H1 (cell line): ENCODE data around the gene PHGDH. TPM values are rescaled to one million over a fixed set of nuclear protein-coding genes. Genes with fewer than 3 reads are reported as not detected.
A peak's percentile ranks its signal among the peaks of the same experiment; 100 is the strongest.

Experiments
- CTCF ChIA-PET: fragments of 300-600 bp; sonication (Branson Sonifier 250); formaldehyde crosslinking; loops from one replicate; lab custom pipeline; 2021; ENCODE audit not compliant: partially characterized antibody; lab: Charles Lee
- POLR2A ChIA-PET: fragments of 300-600 bp; sonication (Branson Sonifier 250); formaldehyde crosslinking; loops from one replicate; lab custom pipeline; 2021; ENCODE audit warnings: inconsistent platforms; ENCODE audit not compliant: partially characterized antibody; lab: Charles Lee
- DNase-seq, 2 experiments: peaks; one replicate each; pipeline versions ENCODE4 v3.0.0 to v3.0.0-alpha.2; 2010 to 2022; ENCODE audit warnings: low spot score in 2 of 2, low read depth in 1 of 2, mixed read lengths in 1 of 2
- FAIRE-seq: peaks from 2 replicates; lab custom pipeline; 2011; peaks lifted over from hg19 to GRCh38; lab: Jason Lieb, UNC
- H2AFZ ChIP-seq: 2 replicates; pipeline ENCODE4 v1.8.1; 2012; ENCODE audit warnings: low read length, inconsistent platforms
- H2AK5ac ChIP-seq: 2 replicates; pipeline ENCODE4 v1.6.1; 2013; ENCODE audit warnings: low read depth, low read length
- H2BK120ac ChIP-seq: replicated peaks from 2 replicates; pipeline ENCODE3; 2013; ENCODE audit warnings: low read depth, low read length, inconsistent platforms
- H2BK12ac ChIP-seq: 2 replicates; pipeline ENCODE4 v1.6.1; 2013; ENCODE audit warnings: low read depth, low read length
- H2BK15ac ChIP-seq: 2 replicates; pipeline ENCODE4 v1.6.1; 2013; ENCODE audit warnings: low read length
- H2BK20ac ChIP-seq: 2 replicates; pipeline ENCODE4 v1.6.1; 2013; ENCODE audit warnings: low read length
- H2BK5ac ChIP-seq: 2 replicates; pipeline ENCODE4 v1.6.1; 2013; ENCODE audit warnings: low read depth, low read length
- H3K14ac ChIP-seq: 2 replicates; pipeline ENCODE4 v1.6.1; 2013; ENCODE audit warnings: inconsistent platforms; ENCODE audit not compliant: insufficient read length
- H3K18ac ChIP-seq: 2 replicates; pipeline ENCODE4 v1.6.1; 2013; ENCODE audit warnings: low read length; ENCODE audit errors: extremely low read depth
- H3K23ac ChIP-seq: 2 replicates; pipeline ENCODE4 v1.6.1; 2013; ENCODE audit warnings: inconsistent platforms; ENCODE audit not compliant: insufficient read length
- H3K23me2 ChIP-seq: 2 replicates; pipeline ENCODE4 v1.6.1; 2013; ENCODE audit warnings: low read depth, low read length
- H3K27ac ChIP-seq: 2 replicates; pipeline ENCODE4 v1.6.1; 2011; ENCODE audit warnings: low read depth, low read length, inconsistent platforms
- H3K27me3 ChIP-seq, 4 experiments: replicated peaks in 1 of 4; 1 replicate in 1 of 4; 2 replicates in 3 of 4; pipeline versions ENCODE4 v1.6.1 to v1.8.1; 2011 to 2013; ENCODE audit warnings: low read length in 3 of 4, mild to moderate bottlenecking in 3 of 4, inconsistent platforms in 2 of 4, mixed read lengths in 2 of 4, moderate library complexity in 1 of 4; ENCODE audit not compliant: control insufficient read depth in 3 of 4, insufficient read depth in 3 of 4; ENCODE audit errors: extremely low read depth in 1 of 4
- H3K36me3 ChIP-seq, 4 experiments: 2 replicates each; pipeline versions ENCODE4 v1.6.1 to v1.8.1; 2011 to 2013; ENCODE audit warnings: mild to moderate bottlenecking in 4 of 4, low read length in 3 of 4, moderate library complexity in 2 of 4, control low read depth in 1 of 4, inconsistent platforms in 1 of 4; ENCODE audit not compliant: insufficient read depth in 4 of 4, control insufficient read depth in 2 of 4
- H3K4ac ChIP-seq: replicated peaks from 2 replicates; pipeline ENCODE3; 2013; ENCODE audit warnings: low read length, low read depth, mixed read lengths, inconsistent platforms; ENCODE audit not compliant: insufficient read length
- H3K4me1 ChIP-seq, 4 experiments: replicated peaks in 1 of 4; 1 replicate in 1 of 4; 2 replicates in 3 of 4; pipeline versions ENCODE4 v1.6.1 to v1.8.1; 2011 to 2013; ENCODE audit warnings: low read length in 3 of 4, inconsistent platforms in 2 of 4, mixed read lengths in 1 of 4; ENCODE audit not compliant: insufficient read depth in 4 of 4, control insufficient read depth in 3 of 4
- H3K4me2 ChIP-seq, 2 experiments: 2 replicates each; pipeline versions ENCODE4 v1.6.1 to v1.8.1; 2011 to 2013; ENCODE audit warnings: low read depth in 2 of 2, low read length in 2 of 2, control low read depth in 1 of 2, inconsistent platforms in 1 of 2, mild to moderate bottlenecking in 1 of 2; ENCODE audit not compliant: insufficient read depth in 1 of 2
- H3K4me3 ChIP-seq, 4 experiments: fragments of 200-600, 300-600 bp in 1 of 4; sonication (generic), shearing (Covaris generic), sonication (Bioruptor Twin) in 1 of 4; 2 replicates each; pipeline versions ENCODE4 v1.5.1 to v1.8.1; 2011 to 2016; ENCODE audit warnings: low read length in 4 of 4, low read depth in 3 of 4, control low read depth in 2 of 4, inconsistent platforms in 2 of 4, mild to moderate bottlenecking in 2 of 4, mixed read lengths in 1 of 4, moderate library complexity in 1 of 4; ENCODE audit not compliant: insufficient read depth in 2 of 4; ENCODE audit errors: extremely low read depth in 1 of 4
- H3K56ac ChIP-seq: replicated peaks from 2 replicates; pipeline ENCODE3; 2013; ENCODE audit warnings: low read depth, mild to moderate bottlenecking, mixed read lengths, low read length, inconsistent platforms; ENCODE audit not compliant: insufficient read length
- H3K79me1 ChIP-seq: 2 replicates; pipeline ENCODE4 v1.6.1; 2013; ENCODE audit warnings: low read depth, low read length, control low read depth
- H3K79me2 ChIP-seq, 2 experiments: 2 replicates each; pipeline versions ENCODE4 v1.6.1 to v1.8.1; 2012 to 2013; ENCODE audit warnings: low read length in 2 of 2, mild to moderate bottlenecking in 2 of 2, inconsistent platforms in 1 of 2; ENCODE audit not compliant: insufficient read depth in 2 of 2, control insufficient read depth in 1 of 2
- H3K9ac ChIP-seq, 4 experiments: replicated peaks in 1 of 4; 1 replicate in 1 of 4; 2 replicates in 3 of 4; pipeline versions ENCODE4 v1.6.1 to v1.8.1; 2011 to 2013; ENCODE audit warnings: low read depth in 3 of 4, low read length in 3 of 4, control low read depth in 2 of 4, mild to moderate bottlenecking in 2 of 4, moderate library complexity in 2 of 4, inconsistent platforms in 1 of 4; ENCODE audit errors: extremely low read depth in 1 of 4
- H3K9me3 ChIP-seq, 2 experiments: 2 replicates each; pipeline versions ENCODE4 v1.6.1 to v1.8.1; 2012 to 2013; ENCODE audit warnings: mild to moderate bottlenecking in 2 of 2, moderate library complexity in 2 of 2, control low read depth in 1 of 2, inconsistent platforms in 1 of 2, low read depth in 1 of 2, low read length in 1 of 2, mixed read lengths in 1 of 2; ENCODE audit not compliant: insufficient read depth in 2 of 2
- H4K20me1 ChIP-seq, 2 experiments: replicated peaks in 1 of 2; 2 replicates each; pipeline versions ENCODE3 to v1.8.1; 2011 to 2013; ENCODE audit warnings: inconsistent platforms in 2 of 2, low read length in 2 of 2, mild to moderate bottlenecking in 1 of 2; ENCODE audit not compliant: insufficient read depth in 2 of 2, control insufficient read depth in 1 of 2
- H4K5ac ChIP-seq: 2 replicates; pipeline ENCODE4 v1.6.1; 2013; ENCODE audit warnings: low read length, low read depth, mixed read lengths, inconsistent platforms; ENCODE audit not compliant: insufficient read length
- H4K8ac ChIP-seq: 2 replicates; pipeline ENCODE4 v1.8.0; 2013; ENCODE audit warnings: mild to moderate bottlenecking, moderate library complexity, low read length, inconsistent platforms; ENCODE audit not compliant: insufficient read depth; ENCODE audit errors: extremely low read depth
- H4K91ac ChIP-seq: replicated peaks from 2 replicates; pipeline ENCODE3; 2013; ENCODE audit warnings: low read length, mixed read lengths, inconsistent platforms; ENCODE audit not compliant: insufficient read length
- RAD21 ChIP-seq, 2 experiments: IDR thresholded peaks in 1 of 2; conservative IDR thresholded peaks in 1 of 2; 2 replicates each; pipeline ENCODE4 v1.6.1; 2011; ENCODE audit warnings: low read depth in 2 of 2, low read length in 2 of 2, improper control_type of control experiment in 1 of 2, inconsistent platforms in 1 of 2, mild to moderate bottlenecking in 1 of 2, moderate library complexity in 1 of 2
- ZNF274 ChIP-seq: IDR thresholded peaks from 2 replicates; pipeline ENCODE4 v1.7.0; 2012; ENCODE audit warnings: low read length, borderline replicate concordance; ENCODE audit errors: extremely low read depth
- WGBS, 2 experiments: shearing (Covaris generic) in 1 of 2; methylation state at CpG; one replicate each; pipeline versions ENCODE4 v1.1.6 to v1.1.7; 2013 to 2015; ENCODE audit warnings: low lambda C conversion rate in 2 of 2, mixed read lengths in 2 of 2, inconsistent platforms in 1 of 2, low coverage in 1 of 2, missing lambda C conversion rate in 1 of 2; ENCODE audit not compliant: insufficient replicate concordance in 2 of 2, insufficient coverage in 1 of 2, insufficient read length in 1 of 2; ENCODE audit errors: extremely low coverage in 1 of 2, missing lambda C conversion rate in 1 of 2; 5-methylcytosine and 5-hydroxymethylcytosine counted together
- polyA plus RNA-seq, 7 experiments: library from polyadenylated mRNA; depleted of rRNA in 3 of 7; stranded (reverse) in 5 of 7; unstranded in 2 of 7; fragments of >200 nt in 5 of 7; fragments of 200-250 nt in 2 of 7; gene quantifications; 1 replicate in 5 of 7; 2 replicates in 1 of 7; 4 replicates in 1 of 7; pipeline versions ENCODE4 v1.2.1 to v1.2.3, GENCODE V29; 2011 to 2013; ENCODE audit warnings: missing spikeins in 2 of 7, mixed read lengths in 2 of 7
- total RNA-seq: library from RNA; stranded (reverse); fragmentation: NEBNext Ultra II Directional; extraction: Animal tissue kit (Norgen Biotek cat#: 25700); gene quantifications from 2 replicates; pipeline ENCODE4 v1.2.1, GENCODE V29; 2021
- TF ChIP-seq, protein P1 (sequence below): IDR thresholded peaks from 2 replicates; pipeline ENCODE4 v1.6.1; 2011; ENCODE audit warnings: low read length, improper control_type of control experiment
- TF ChIP-seq, protein P2 (sequence below), 3 experiments: IDR thresholded peaks; 1 replicate in 2 of 3; 2 replicates in 1 of 3; pipeline versions ENCODE4 v1.5.1 to v1.6.1; 2011; ENCODE audit warnings: low read length in 3 of 3, mild to moderate bottlenecking in 3 of 3, inconsistent platforms in 2 of 3, low read depth in 1 of 3, moderate library complexity in 1 of 3; ENCODE audit not compliant: insufficient read depth in 1 of 3; ENCODE audit errors: control extremely low read depth in 1 of 3

Gene PHGDH
- total and polyA plus RNA-seq, 2 of the 8 experiments (the other 6 are each of a cell fraction or from before 2014, with no cell fraction given) = 358 to 687 TPM

GRCh38 chr1:119676571-119677206, 35.0 kb upstream of the PHGDH start:
- no peak for TF ChIP-seq ZNF274
- TF ChIP-seq, protein P1, sequence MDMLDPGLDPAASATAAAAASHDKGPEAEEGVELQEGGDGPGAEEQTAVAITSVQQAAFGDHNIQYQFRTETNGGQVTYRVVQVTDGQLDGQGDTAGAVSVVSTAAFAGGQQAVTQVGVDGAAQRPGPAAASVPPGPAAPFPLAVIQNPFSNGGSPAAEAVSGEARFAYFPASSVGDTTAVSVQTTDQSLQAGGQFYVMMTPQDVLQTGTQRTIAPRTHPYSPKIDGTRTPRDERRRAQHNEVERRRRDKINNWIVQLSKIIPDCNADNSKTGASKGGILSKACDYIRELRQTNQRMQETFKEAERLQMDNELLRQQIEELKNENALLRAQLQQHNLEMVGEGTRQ = no peak
- TF ChIP-seq, protein P2, sequence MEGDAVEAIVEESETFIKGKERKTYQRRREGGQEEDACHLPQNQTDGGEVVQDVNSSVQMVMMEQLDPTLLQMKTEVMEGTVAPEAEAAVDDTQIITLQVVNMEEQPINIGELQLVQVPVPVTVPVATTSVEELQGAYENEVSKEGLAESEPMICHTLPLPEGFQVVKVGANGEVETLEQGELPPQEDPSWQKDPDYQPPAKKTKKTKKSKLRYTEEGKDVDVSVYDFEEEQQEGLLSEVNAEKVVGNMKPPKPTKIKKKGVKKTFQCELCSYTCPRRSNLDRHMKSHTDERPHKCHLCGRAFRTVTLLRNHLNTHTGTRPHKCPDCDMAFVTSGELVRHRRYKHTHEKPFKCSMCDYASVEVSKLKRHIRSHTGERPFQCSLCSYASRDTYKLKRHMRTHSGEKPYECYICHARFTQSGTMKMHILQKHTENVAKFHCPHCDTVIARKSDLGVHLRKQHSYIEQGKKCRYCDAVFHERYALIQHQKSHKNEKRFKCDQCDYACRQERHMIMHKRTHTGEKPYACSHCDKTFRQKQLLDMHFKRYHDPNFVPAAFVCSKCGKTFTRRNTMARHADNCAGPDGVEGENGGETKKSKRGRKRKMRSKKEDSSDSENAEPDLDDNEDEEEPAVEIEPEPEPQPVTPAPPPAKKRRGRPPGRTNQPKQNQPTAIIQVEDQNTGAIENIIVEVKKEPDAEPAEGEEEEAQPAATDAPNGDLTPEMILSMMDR (IDR thresholded peaks at IDR 0.05; ENCODE audit: control extremely low read depth in 1 of 3, insufficient read depth in 1 of 3, low read depth in 1 of 3, low read length in 3 of 3) = peak; percentile 10 to 42 (median 17); a peak in 3 of 4 replicates
- peak; percentile 45 to 60; a peak in 3 of 4 replicates for TF ChIP-seq RAD21 (IDR thresholded peaks at IDR 0.05 in 1 of 2, conservative IDR thresholded peaks at IDR 0.05 in 1 of 2; ENCODE audit: low read depth in 2 of 2, low read length in 2 of 2)
- Histone ChIP-seq H2BK5ac (no peak overlapping the region), H3K27me3 (no peaks in the 10 kb centered on the region), H2AK5ac (no peak overlapping the region), H3K14ac (no peak overlapping the region), H3K27ac (no peak overlapping the region), H2BK120ac (no peak overlapping the region), H3K4ac (no peak overlapping the region), H3K4me3 (no peak overlapping the region), H3K9me3 (no peaks in the 10 kb centered on the region), H4K8ac (no peak overlapping the region), H2BK20ac (no peak overlapping the region), H4K91ac (no peak overlapping the region), H2BK15ac (no peak overlapping the region), H3K18ac (no peak overlapping the region), H3K79me2 (no peaks in the 10 kb centered on the region), H3K36me3 (no peaks in the 10 kb centered on the region), H3K23me2 (no peaks in the 10 kb centered on the region; the same call in 1 of the 2 replicates), H3K23ac (no peak overlapping the region), H3K4me1 (peaks cover 5 to 17% (median 12%) of the 10 kb centered on the region in 4 experiments; a peak in 6 of 7 replicates), H3K56ac (no peak overlapping the region), H4K5ac (no peak overlapping the region), H3K79me1 (no peaks in the 10 kb centered on the region), H3K4me2 (no peak overlapping the region), H2AFZ (no peak overlapping the region), H3K9ac (no peak overlapping the region), H4K20me1 (no peaks in the 10 kb centered on the region), H2BK12ac (no peak overlapping the region)
- FAIRE-seq (no peak), DNase-seq (no peak)
- 86% methylated on average over 8 of the region's 8 CpGs; no CpG with 5 or more reads in 1 of the 2 experiments for WGBS, 2 experiments
- POLR2A ChIA-PET = interaction anchor here (0.7 to 10.2 kb wide), 13 partner anchors 11 to 68 kb away, joined by 3 to 167 read pairs (median 6); partner anchors contain the start of genes PHGDH and ZNF697
- CTCF ChIA-PET = interaction anchor here (0.8 to 10.4 kb wide), 29 partner anchors 8 to 139 kb away, joined by 3 to 141 read pairs (median 7); partner anchors contain the start of genes PHGDH and ZNF697
